ENCODE data around the gene BTNL9.
"Not testable (repeated sequence)": the region's sequence is repeated elsewhere in the genome, so short reads cannot be mapped to it uniquely, and the experiment has no call there.

BTNL9 gene

DNA sequence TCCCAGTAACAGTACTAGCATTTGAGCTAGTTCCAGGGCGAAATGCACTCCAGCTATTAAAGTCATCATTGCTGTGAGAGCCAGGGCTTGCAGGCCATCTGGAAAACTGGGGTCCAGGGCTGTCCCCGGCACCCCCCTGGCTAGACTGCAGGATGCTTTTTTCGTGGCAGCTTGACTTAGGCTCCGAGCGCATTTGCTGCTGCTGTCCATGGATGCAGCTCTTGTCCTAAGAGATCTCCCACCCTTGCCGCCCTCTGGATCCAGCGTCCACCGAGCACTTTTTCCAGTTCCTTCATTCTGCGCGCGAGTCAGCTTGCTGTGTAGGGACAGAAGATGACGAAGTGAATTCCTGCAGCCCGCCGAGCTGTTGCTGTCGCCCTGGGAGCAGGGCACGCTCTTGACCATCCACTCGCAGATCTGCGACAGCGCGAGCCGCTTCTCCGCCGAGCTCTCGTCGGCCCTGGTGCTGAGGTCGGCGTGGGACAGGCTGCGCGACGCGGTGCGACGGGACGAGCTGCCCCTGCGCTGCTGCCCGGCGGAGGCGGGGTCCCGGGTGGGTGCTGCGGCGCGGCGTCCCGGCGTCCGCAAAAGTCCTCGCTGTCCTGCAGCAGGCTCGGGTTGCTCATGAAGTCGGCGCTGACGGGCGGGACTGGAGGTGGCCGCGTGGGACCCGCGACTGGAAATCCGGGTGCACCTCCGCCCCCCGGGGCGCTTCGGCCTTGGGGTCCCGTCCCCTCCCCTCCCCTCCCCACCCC is 60.2 kb downstream of the BTNL9 start:
- no peak for DNase-seq (ENCODE audit: low read depth)

DNA sequence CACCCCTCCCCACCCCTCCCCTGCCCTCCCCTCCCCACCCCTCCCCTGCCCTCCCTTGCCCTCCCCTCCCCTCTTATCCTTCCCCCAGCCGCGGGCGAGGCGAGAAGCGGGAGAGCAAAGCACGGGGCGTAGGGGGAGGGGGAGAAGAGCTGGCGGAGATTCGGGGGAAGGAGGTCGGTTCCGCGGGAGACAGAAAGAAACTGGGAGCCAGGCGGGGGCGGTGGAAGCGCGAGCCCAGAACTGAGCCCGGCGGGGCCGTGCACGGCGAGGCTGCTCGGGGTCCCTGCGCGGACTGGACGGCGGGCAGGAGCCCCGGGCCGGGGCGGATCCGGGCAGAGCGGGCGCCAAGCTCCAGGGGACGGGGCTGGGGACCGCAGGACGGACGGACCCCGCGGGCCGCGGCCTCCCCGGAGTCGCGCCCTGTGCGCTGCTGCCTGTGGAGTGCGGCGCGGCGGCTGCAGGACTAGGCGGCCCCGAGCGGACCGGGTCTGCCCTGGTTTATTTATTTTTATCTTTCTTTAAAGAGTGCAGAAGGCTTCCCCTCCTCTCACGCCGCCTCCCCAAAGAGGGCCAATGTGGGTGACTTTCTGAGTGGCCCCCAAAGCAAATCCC is 61.1 kb downstream of the BTNL9 start:
- not testable (repeated sequence) for DNase-seq (ENCODE audit: low read depth)

DNA sequence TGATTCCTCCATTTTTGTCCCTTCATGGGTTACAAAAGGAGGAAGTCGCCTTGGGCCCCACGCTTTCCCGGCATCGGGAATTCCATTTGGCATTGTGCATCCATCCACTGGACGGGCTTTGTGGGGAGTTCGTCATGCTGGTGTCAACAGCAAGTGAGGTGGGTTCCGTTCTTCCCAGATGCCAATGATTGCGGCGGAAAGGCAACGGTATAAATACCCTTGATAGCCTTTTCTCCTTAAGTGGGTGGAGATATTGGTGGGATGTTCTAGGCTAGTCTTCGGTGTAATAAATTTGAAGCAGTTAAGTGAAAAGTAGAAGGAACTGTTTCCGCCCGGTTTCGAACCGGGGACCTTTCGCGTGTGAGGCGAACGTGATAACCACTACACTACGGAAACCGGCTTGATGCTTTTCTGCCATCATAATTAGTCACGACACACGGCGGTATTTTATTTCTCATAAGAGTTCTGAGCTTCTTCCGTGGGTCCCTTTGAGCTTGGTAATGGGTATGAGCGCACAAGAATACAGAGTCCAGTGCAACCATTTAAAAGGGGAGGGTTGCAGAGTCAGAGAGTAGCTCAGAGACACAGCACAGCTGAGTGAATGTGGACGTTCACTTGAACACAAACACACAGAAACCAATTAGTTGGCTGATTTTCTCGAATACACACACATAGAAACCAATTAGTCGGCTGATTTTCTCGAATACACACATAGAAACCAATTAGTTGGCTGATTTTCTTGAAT is 62.0 kb downstream of the BTNL9 start:
- not testable (repeated sequence) for DNase-seq (ENCODE audit: low read depth)

DNA sequence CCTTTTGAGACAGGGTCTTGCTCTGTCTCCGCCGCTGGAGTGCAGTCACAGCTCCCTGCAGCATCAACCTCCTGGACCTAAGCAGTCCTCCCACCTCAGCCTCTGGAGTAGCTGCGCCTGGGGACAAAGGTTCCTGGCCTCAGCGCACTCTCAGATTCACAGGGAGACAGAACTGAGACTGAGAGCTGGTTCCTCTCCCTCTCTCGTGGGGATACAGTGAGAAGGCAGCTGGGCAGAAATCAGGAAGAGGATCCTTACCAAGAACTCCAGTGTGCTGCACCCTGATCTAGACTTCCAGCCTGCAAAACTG is 64.1 kb downstream of the BTNL9 start:
- not testable (repeated sequence) for DNase-seq (ENCODE audit: low read depth)

DNA sequence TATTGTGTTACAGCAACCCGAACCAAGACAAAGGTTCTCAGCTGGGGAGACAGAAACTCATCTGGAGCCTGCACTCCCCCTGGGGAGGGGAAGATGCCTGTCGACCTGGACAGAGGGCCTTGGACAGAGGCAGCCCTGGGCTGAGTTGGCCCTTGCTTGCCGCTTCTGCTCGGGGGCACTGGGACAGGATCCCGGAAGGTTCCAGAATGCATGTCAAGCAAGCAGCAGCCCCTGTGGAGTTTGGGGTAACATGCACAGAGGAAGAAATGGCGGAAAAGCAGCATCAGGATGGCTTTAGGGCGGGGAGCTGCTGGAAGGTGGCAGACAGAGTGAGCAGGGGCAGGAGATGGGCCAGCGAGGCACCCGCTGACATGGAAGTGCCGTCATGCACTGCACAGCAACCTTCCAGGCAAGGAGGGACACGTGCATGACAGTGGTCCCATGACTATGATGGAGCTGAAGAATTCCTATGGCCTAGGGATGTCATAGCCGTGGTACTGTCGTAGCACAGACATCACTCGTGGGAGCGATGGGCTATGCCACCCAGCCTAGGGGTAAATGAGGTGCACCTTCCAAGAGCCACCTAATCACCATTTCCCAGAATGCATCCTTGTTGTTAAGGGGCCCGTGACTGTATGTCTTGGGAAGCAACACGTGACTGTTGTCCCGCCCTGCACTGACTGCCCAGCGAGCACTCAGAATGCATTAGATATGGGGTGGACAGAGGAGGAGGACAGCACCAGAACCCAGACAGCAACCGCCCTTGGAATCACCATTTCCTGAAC is 64.7 kb downstream of the BTNL9 start:
- DNase-seq (ENCODE audit: low read depth): not testable (repeated sequence)

DNA sequence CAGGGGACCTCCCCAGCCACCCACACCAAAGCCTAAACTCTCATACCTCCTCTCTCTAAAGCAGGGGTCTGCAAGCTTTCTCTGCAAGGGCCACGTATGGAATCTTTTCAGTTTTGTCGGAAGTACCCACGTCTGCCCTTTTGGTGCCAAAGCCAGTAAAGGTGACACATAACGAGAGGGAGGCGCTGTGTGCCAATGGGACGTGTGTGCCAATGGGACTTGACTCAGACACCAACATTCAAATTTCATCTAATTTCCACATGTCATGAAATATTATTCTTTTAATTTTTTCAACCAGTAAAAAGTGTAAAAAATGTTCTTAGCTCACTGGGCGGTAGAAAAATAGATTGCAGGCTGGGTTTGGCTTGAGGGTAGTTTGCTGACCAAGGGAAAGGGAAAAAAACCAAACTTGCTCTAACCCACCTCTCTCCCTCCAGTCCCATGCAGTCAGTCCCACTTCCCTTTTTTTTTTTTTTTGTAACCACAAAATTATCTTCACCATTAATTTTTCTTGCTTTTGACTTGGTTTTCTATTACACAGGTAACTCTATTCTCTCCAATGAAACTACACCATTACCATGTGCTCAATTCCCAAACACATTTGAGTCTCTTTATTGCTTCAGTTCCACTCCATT is 65.4 kb downstream of the BTNL9 start:
- DNase-seq (ENCODE audit: low read depth): no peak

DNA sequence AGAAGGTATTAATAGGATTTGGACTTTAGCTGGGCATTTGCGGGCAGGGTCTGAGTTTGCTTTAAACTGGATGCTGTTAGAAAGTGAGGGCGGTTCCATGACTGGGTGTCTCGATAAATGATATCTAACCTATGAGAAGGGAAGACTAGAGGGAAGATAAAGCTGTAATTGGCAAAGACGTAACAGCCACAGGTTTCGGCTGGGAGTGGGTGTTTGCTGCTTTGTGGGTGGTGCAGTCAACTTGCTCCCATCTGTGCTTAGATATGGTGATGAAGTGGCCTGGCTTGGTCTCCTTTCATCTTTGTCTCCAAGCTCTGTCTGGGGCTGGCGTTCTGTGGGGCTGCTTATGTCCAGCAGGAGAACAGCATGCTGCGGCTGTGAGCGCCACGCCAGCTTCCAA is 67.6 kb downstream of the BTNL9 start:
- DNase-seq (ENCODE audit: low read depth): no peak

DNA sequence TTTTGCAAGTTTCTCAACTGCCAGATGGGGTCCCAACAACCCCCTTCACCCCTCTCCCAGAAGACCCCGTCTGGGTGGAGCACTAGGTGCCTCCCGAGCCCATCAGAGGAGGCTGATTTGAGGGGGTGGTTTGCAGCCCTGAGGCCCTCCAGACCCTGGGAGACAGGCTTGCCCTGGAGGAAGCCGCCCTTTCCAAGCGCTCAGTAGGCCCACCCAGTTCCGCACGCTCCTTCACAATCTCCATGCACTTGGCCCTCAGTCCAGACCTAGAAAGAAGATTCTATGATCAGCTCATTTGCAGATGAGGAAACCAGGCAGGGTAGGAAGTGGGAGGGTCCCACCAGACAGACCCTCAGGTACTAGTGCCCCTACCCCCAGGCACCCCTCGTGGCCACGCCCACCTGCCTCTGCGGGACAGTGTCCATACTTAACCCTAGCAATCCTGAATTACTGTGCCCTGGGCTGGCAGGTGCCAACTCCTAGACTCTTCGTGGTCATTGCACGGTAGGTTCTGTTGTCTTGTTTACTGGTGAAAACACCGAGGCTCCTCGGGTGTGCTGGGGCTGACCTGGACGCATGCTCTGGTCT is 68.6 kb downstream of the BTNL9 start:
- no peak for DNase-seq (ENCODE audit: low read depth)

DNA sequence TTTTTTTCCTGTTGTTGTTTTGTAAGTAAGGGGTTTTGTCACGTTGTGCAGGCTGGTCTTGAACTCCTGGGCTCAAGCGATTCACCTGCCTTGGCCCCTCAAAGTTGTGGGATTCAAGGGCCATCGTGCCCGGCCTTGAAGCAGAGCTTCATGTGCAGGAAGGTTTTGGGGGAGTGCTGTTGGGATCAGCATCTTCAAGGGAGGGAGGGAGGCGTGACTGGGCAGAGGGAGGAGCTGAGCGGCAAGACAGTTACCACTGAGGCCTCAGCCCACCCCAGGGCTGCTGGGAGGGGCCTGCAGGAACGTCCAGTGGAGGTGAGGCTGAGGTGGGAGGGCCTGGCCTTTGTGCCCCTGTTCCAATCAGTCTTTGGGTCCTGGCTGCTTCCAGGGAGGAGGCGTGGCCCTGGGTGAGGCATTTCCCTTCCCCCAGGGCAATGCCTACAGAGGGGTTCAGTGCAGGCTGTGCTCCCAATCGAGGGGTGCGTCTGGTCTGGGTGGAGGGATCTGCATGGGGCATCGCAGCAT is 69.5 kb downstream of the BTNL9 start:
- no peak for DNase-seq (ENCODE audit: low read depth)

DNA sequence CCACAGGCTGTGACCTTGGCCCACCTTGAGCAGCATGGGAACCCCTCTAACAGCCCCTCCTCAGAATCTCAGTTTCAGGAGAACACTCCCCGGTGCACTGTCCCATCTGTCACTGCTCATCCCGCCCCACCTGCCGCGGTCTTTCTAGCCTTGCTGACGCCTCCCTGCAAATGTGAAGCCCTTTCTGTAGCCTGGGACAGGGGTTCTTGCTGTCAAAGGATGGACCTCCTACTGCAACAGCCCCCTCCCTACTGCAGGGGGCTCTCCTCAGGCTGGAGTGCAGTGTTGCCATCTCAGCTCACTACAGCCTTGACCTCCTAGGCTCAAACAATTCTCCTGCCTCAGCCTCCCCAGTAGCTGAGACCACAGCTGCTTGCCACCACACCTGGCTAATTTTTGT is 70.9 kb downstream of the BTNL9 start:
- DNase-seq (ENCODE audit: low read depth): no peak
